ENCODE measurements around the gene MDFIC.
A peak's percentile ranks its signal among the peaks of the same experiment; 100 is the strongest.

MDFIC gene

GRCh38 chr7:114911411-114911810 lies 10.5 kb upstream of the MDFIC start:
- Mint-ChIP-seq H3K27me3 (ENCODE audit: low read depth) (no peaks in the 10 kb centered on the region), H3K27ac (no peak overlapping the region), H3K4me3 (no peak overlapping the region), H3K9me3 (no peaks in the 10 kb centered on the region), H3K36me3 (ENCODE audit: low read depth) (no peaks in the 10 kb centered on the region), H3K4me1 (peaks cover 1% of the 10 kb centered on the region)
- no peak for TF ChIP-seq CTCF (IDR thresholded peaks at IDR 0.05; ENCODE audit: unreplicated experiment in 3 of 3)

- Mint-ChIP-seq H3K27me3 (ENCODE audit: low read depth) (no peaks in the 10 kb centered on the region), H3K4me1 (peaks cover 9% of the 10 kb centered on the region), H3K4me3 (no peak overlapping the region), H3K27ac (peak overlapping the region in 1 of 3 experiments; percentile 28), H3K36me3 (ENCODE audit: low read depth) (no peaks in the 10 kb centered on the region), H3K9me3 (no peaks in the 10 kb centered on the region)
- no peak for TF ChIP-seq CTCF (IDR thresholded peaks at IDR 0.05; ENCODE audit: unreplicated experiment in 3 of 3)
Measured at GRCh38 chr7:114916261-114916892, 5.5 kb upstream of the MDFIC start.

- H3K27me3 Mint-ChIP-seq (ENCODE audit: low read depth) = no peaks in the 10 kb centered on the region
- no peaks in the 10 kb centered on the region for H3K9me3 Mint-ChIP-seq
- no peak overlapping the region for H3K4me3 Mint-ChIP-seq
- H3K27ac Mint-ChIP-seq = peak overlapping the region in 1 of 3 experiments; percentile 1
- H3K4me1 Mint-ChIP-seq = peaks cover 9% of the 10 kb centered on the region
- TF ChIP-seq CTCF (IDR thresholded peaks at IDR 0.05; ENCODE audit: unreplicated experiment in 3 of 3) = no peak
- no peaks in the 10 kb centered on the region for H3K36me3 Mint-ChIP-seq (ENCODE audit: low read depth)
Measured at GRCh38 chr7:114917211-114917839, 4.6 kb upstream of the MDFIC start.

- no peak for TF ChIP-seq CTCF (IDR thresholded peaks at IDR 0.05; ENCODE audit: unreplicated experiment in 3 of 3)
- H3K27me3 Mint-ChIP-seq (ENCODE audit: low read depth) = no peaks in the 10 kb centered on the region
- peaks cover 18% of the 10 kb centered on the region for H3K4me1 Mint-ChIP-seq
- H3K27ac Mint-ChIP-seq = no peak overlapping the region
- H3K9me3 Mint-ChIP-seq = no peaks in the 10 kb centered on the region
- peak overlapping the region; percentile 14 to 69 (median 22) for H3K4me3 Mint-ChIP-seq
- no peaks in the 10 kb centered on the region for H3K36me3 Mint-ChIP-seq (ENCODE audit: low read depth)
Measured at GRCh38 chr7:114919587-114919986, 2.3 kb upstream of the MDFIC start.

GRCh38 chr7:114921631-114922025 lies 266 bp upstream of the MDFIC start:
- H3K4me3 Mint-ChIP-seq = peak overlapping the region; percentile 89 to 95 (median 89)
- peak overlapping the region; percentile 90 to 99 (median 94) for H3K27ac Mint-ChIP-seq
- no peaks in the 10 kb centered on the region for H3K9me3 Mint-ChIP-seq
- H3K4me1 Mint-ChIP-seq = peaks cover 20% of the 10 kb centered on the region
- no peak for TF ChIP-seq CTCF (IDR thresholded peaks at IDR 0.05; ENCODE audit: unreplicated experiment in 3 of 3)
- peaks cover 4% of the 10 kb centered on the region for H3K36me3 Mint-ChIP-seq (ENCODE audit: low read depth)
- H3K27me3 Mint-ChIP-seq (ENCODE audit: low read depth) = no peaks in the 10 kb centered on the region

Data from nephron (organoid).